HG02588 (cell line): ENCODE measurements around the gene ERICH6.

Experiments
- ATAC-seq: cut with Tn5 transposase; IDR thresholded peaks from one replicate; pipeline ENCODE4 v1.9.1; 2021; ENCODE audit warnings: mild to moderate bottlenecking, moderate library complexity; ENCODE audit not compliant: unreplicated experiment

ERICH6 gene

DNA sequence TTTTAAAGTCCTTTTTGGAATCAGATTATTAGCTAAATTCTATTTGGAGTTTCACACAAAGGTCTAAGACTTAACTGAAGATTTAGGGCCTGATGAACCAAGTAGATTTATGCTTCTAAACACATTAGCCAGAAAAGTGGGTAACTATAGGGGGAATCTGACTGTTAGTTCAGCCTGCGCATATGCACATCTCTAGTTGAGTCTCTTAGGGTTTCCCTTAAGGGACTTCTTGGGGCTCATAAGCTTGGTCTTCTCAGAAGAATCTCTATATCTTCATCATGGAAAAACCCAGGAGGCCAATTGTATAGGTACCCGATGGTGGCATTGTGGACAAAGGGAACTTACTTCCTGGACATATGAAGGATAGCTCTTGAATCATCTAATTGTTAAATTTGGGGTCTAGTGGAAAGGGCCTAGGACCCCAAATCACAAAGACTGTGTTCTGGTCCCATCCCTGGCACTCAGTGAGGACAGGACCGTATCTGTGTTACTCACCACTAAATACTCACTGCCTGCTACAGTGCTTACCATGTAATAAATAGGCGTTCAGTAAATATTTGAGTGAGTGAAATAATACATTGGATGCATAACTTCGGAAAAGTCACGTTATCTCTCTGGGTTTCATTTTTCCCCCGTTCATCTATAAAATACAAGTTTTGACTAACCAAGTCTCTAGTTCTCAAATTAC is 83.6 kb downstream of the ERICH6 start:
- no peak for ATAC-seq

DNA sequence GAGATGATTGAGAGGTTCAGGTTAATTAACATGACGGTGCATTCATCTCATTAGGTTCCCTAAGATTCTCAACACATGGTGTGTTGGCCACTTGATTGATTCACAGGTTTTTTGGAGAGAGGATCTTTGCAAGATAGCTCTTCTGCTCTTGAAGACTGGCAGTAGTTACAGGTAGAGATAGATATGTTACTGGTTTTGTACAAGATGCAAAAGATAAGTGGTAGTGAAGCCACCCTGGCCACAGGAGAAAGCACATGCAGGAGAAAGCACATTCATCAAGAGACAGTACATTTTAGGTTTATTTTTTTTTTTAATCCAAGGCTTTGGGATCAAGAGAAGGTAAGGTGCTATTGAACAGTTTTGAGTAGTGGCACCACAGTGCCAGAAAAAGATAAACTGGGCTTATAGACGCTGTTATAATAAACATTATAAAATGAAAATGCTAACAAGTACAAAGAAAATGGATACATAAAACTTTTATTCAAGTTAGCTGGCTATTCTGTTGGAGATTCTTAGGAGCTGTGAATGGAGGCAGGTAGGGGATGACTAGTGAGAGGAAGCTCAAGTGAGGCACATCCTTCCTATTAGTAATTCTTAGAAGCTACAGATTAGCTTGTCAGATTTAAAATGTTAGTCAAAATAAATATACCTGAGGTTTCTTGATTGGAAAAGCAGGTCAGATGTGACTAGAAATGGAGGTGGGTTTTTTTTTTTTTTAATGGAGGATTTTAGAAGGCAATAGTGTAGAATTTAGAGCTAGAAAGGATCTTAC is 89.8 kb downstream of the ERICH6 start:
- ATAC-seq: no peak

DNA sequence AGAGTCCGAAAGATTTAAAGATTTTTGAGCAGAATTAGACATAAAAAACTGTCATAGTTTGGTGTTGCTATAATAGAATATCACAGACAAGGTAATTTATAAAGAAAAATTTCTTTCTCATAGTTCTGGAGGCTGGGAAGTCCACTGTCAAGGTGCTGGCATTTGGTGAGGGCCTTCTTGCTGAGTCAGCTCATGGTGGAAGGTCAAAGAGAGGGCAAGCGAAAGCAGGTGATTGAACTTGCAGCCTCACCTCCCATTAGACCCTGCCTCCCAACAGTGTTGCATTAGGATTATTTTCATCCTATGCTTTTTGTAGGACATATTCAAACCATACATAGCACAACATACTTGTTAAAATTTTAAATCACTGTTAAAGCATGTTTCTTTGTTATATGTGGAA is 90.7 kb downstream of the ERICH6 start:
- ATAC-seq: no peak

DNA sequence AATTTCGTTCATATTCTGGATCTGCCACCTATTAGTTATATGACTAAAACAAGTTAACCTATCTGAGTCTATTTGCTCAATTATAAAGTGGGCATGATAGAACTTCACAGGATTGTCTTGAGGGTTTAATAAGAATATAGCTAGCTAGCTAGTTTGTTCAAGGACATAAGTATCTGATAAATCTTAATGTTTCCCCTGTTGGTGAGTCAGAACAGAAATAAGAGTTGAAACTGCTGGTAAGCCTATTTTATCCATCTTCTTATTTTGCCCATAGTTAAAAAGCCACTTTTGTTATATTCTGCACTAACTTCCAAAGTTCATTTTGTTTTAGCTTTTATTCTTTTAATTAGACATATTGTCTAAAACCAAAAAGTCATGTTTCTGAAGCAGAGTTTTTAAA is 91.2 kb downstream of the ERICH6 start:
- ATAC-seq: no peak

DNA sequence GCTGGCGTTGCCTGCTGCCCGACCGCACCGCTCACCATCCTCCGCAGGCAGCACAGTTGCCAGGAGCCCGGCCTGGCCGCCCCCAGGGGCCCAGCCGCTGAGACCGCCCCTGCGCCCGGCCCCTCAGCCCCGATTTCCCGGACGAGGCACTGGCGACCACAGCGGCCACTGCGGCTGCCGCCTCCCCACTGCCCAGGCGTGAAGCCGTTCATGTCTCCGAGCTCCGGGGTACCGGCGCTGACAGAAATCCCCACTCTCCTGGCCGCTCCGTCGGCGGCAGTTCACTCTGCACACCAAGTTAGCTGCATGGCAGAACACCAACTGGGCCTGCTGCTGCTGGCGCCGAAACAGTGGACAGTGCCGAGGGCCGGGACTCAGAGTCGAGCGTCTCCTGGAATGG is 92.1 kb downstream of the ERICH6 start:
- ATAC-seq: no peak

DNA sequence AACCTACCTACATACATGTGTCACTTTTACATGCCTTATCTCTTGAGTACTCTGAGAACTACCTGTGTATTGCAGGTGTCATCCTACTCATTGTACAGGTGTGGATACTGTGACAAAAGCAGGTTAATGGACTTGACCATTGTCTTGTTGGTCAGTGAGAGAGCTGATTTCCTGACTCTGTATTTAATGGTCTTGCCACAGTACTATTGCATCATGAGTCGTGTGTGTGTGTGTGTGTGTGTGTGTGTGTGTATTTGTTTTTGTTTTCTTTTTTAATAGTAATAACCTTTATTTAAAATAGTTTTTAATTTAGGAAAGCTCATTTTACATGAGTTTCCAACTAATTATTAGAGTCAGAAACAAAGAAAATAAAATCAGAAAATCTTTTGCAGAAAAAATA is 92.9 kb downstream of the ERICH6 start:
- no peak for ATAC-seq

DNA sequence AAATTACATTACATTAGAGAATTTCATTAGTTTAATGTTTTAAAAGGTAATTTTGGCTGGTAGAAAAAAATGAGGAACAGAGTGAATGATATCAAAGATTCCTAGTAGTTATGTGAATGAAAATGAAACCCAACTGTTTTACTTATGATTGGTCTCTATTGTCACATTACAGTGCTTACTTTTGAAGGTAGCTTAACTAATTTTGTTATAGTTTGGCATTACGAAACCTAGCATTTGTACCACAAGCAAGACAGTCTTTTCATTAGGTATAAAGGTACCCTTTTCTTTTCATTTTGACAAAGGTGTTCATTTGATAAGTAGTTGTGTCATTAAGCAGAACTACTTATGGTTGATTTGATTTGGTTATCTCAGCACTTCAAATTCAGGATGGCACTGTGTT is 93.7 kb downstream of the ERICH6 start:
- no peak for ATAC-seq
